CD14-positive monocyte (primary cell): ENCODE data around the gene P3H2. TPM values are rescaled to one million over a fixed set of nuclear protein-coding genes. Genes with fewer than 3 reads are reported as not detected.

ENCODE experiments used
- DNase-seq, 3 donors: peaks; one replicate each; pipeline ENCODE4 v3.0.0-alpha.2; 2011 to 2022
- H2AFZ ChIP-seq: 2 replicates; pipeline ENCODE4 v1.6.0; 2012; ENCODE audit warnings: mild to moderate bottlenecking, low read depth, low read length, inconsistent platforms; ENCODE audit not compliant: insufficient read depth, poor library complexity, severe bottlenecking
- H3K27ac ChIP-seq, 2 donors: 1 replicate in 1 of 2; 2 replicates in 1 of 2; pipeline ENCODE4 v1.5.1; 2012 to 2013; ENCODE audit warnings: low read length in 2 of 2, control low read depth in 1 of 2, inconsistent platforms in 1 of 2, low read depth in 1 of 2, mild to moderate bottlenecking in 1 of 2
- H3K27me3 ChIP-seq, 2 donors: one replicate each; pipeline versions ENCODE4 v1.6.0 to v1.6.1; 2011 to 2013; ENCODE audit warnings: low read length in 2 of 2; ENCODE audit not compliant: control insufficient read depth in 2 of 2, insufficient read depth in 2 of 2
- H3K36me3 ChIP-seq, 2 donors: replicated peaks in 1 of 2; 1 replicate in 1 of 2; 2 replicates in 1 of 2; pipeline versions ENCODE4 v1.5.1 to v1.6.1; 2012 to 2013; ENCODE audit warnings: low read length in 2 of 2, control low read depth in 1 of 2, inconsistent platforms in 1 of 2, mild to moderate bottlenecking in 1 of 2; ENCODE audit not compliant: insufficient read depth in 2 of 2, control insufficient read depth in 1 of 2
- H3K4me1 ChIP-seq, 2 donors: 1 replicate in 1 of 2; 2 replicates in 1 of 2; pipeline versions ENCODE4 v1.5.1 to v1.6.1; 2012 to 2013; ENCODE audit warnings: low read length in 2 of 2, control low read depth in 1 of 2, inconsistent platforms in 1 of 2, mild to moderate bottlenecking in 1 of 2, moderate library complexity in 1 of 2; ENCODE audit not compliant: insufficient read depth in 2 of 2, control insufficient read depth in 1 of 2
- H3K4me2 ChIP-seq: replicated peaks from 2 replicates; pipeline ENCODE3; 2012; ENCODE audit warnings: low read length, moderate library complexity, mild to moderate bottlenecking; ENCODE audit not compliant: poor library complexity, severe bottlenecking; ENCODE audit errors: extremely low read depth
- H3K4me3 ChIP-seq, 3 experiments: fragments of 200-600 bp in 1 of 3; sonication (generic) in 1 of 3; replicated peaks in 1 of 3; 1 replicate in 2 of 3; 2 replicates in 1 of 3; pipeline ENCODE4 v1.5.1; 2011 to 2013; ENCODE audit warnings: low read length in 3 of 3, mild to moderate bottlenecking in 3 of 3, control low read depth in 2 of 3, low read depth in 2 of 3, inconsistent platforms in 1 of 3, moderate library complexity in 1 of 3
- H3K79me2 ChIP-seq: 2 replicates; pipeline ENCODE4 v1.6.0; 2012; ENCODE audit warnings: mild to moderate bottlenecking, control low read depth, inconsistent platforms, low read length, moderate library complexity; ENCODE audit not compliant: insufficient read depth
- H3K9ac ChIP-seq: 2 replicates; pipeline ENCODE4 v1.6.0; 2017; ENCODE audit warnings: low read length, mild to moderate bottlenecking; ENCODE audit not compliant: insufficient read depth, poor library complexity, severe bottlenecking
- H3K9me3 ChIP-seq, 2 donors: replicated peaks in 1 of 2; 1 replicate in 1 of 2; 2 replicates in 1 of 2; pipeline versions ENCODE4 v1.5.1 to v1.6.1; 2012 to 2013; ENCODE audit warnings: low read length in 2 of 2, control low read depth in 1 of 2; ENCODE audit not compliant: control insufficient read depth in 1 of 2, insufficient read depth in 1 of 2
- H4K20me1 ChIP-seq: 2 replicates; pipeline ENCODE4 v1.6.0; 2012; ENCODE audit warnings: mild to moderate bottlenecking, low read length, control low read depth, moderate library complexity; ENCODE audit not compliant: insufficient read depth
- H3K27ac Mint-ChIP-seq, 7 donors: one replicate each; pipeline ENCODE4 v1.8.0; 2020; ENCODE audit warnings: mild to moderate bottlenecking in 7 of 7, mixed read lengths in 7 of 7, moderate library complexity in 6 of 7, inconsistent platforms in 2 of 7
- H3K27me3 Mint-ChIP-seq, 3 donors: one replicate each; pipeline ENCODE4 v1.8.0; 2021 to 2022; ENCODE audit warnings: low read depth in 3 of 3, mild to moderate bottlenecking in 3 of 3, mixed read lengths in 3 of 3, moderate library complexity in 3 of 3, inconsistent platforms in 1 of 3
- H3K36me3 Mint-ChIP-seq, 2 donors: one replicate each; pipeline ENCODE4 v1.8.0; 2020; ENCODE audit warnings: mixed read lengths in 2 of 2, inconsistent platforms in 1 of 2, mild to moderate bottlenecking in 1 of 2
- H3K4me1 Mint-ChIP-seq: one replicate; pipeline ENCODE4 v1.8.0; 2020; ENCODE audit warnings: mild to moderate bottlenecking, mixed read lengths
- H3K4me3 Mint-ChIP-seq, 2 donors: one replicate each; pipeline ENCODE4 v1.8.0; 2020; ENCODE audit warnings: mild to moderate bottlenecking in 2 of 2, mixed read lengths in 2 of 2, moderate library complexity in 1 of 2
- H3K9me3 Mint-ChIP-seq, 7 donors: one replicate each; pipeline ENCODE4 v1.8.0; 2020 to 2022; ENCODE audit warnings: mixed read lengths in 7 of 7, mild to moderate bottlenecking in 6 of 7, moderate library complexity in 6 of 7, inconsistent platforms in 2 of 7
- WGBS: methylation state at CpG from one replicate; pipeline ENCODE4 v1.1.5; 2013; ENCODE audit warnings: missing lambda C conversion rate; ENCODE audit not compliant: insufficient coverage; 5-methylcytosine and 5-hydroxymethylcytosine counted together
- intact Hi-C, 2 donors: fragments of 100-400 bp; cut with micrococcal nuclease; formaldehyde crosslinking; loops; one replicate each; pipeline versions ENCODE4 v1.15.0 to v1.15.1; 2023
- polyA plus RNA-seq, 3 donors: library from polyadenylated mRNA; depleted of rRNA in 1 of 3; unstranded in 2 of 3; stranded (reverse) in 1 of 3; fragments of 300-500 nt in 2 of 3; fragments of >200 nt in 1 of 3; fragmentation: Illumina TruSeq in 2 of 3; gene quantifications; 1 replicate in 2 of 3; 2 replicates in 1 of 3; pipeline ENCODE4 v1.2.3, GENCODE V29; 2012 to 2021
- TF ChIP-seq, protein P1 (sequence below): fragments of 200-600 bp; IDR thresholded peaks from one replicate; pipeline ENCODE4 v1.8.0; 2022; ENCODE audit warnings: antibody characterized with exemption, mild to moderate bottlenecking

P3H2 gene
- polyA plus RNA-seq, 3 donors = 0.25 to 0.31 (median 0.27) TPM

DNA sequence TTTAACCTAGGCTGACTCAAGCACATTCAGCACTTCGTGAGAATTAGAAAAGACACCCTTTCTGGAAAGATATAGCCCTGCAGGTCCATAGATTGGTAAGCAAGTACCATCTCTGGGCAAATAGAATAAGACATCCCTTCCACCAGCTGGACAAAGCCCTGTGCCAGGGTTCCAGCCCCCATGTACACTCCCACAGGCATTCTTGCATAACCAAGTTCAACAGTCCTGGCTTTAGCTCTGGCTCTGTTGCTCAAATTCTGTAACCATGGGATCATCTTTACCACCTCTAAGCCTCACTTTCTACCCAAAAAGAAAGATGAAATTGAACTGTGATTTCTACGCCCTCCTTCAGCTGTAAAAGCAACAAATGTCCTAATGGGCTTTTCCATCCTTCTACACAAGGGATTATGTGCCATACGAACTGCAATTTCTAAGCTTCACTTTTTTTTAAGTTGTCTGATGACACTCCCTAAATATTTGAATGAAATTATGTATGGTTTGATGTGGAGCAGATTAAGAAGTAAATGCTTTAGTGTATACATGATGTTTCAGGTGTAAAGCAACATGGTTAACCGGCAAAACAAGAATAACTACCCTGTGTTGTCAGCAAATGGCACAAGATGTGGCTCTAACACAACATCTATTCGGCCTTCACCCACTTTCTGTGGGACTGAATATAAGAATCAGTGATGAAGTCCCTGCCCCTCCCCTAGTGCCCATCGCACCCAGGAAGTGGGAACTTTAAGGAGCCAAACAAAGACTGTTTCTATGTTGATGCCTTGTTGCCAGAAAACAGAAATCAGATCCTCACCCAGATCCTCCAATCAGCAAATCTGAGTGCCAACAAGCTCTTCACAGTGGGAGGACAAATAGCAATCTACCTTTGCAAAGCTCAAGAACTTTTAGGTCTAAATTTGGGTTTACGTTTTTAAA is 165.7 kb downstream of the P3H2 start:
- Histone ChIP-seq H3K4me3 (no peak overlapping the region), H3K27me3 (no peaks in the 10 kb centered on the region), H4K20me1 (no peaks in the 10 kb centered on the region), H3K4me1 (no peaks in the 10 kb centered on the region), H2AFZ (no peak overlapping the region), H3K4me2 (no peak overlapping the region), H3K9me3 (no peaks in the 10 kb centered on the region), H3K79me2 (no peaks in the 10 kb centered on the region), H3K36me3 (no peaks in the 10 kb centered on the region), H3K27ac (no peak overlapping the region), H3K9ac (no peak overlapping the region)
- H3K9me3 Mint-ChIP-seq = no peaks in the 10 kb centered on the region
- 100% methylated on average over 2 of the region's 7 CpGs for WGBS
- intact Hi-C loops = loop anchor here in 1 of 2 donors (10.0 kb wide), 1 partner anchor 470 kb away; no protein-coding TSS in a partner anchor
- no peak for DNase-seq
- no peak overlapping the region for H3K27ac Mint-ChIP-seq
- TF ChIP-seq, protein P1, sequence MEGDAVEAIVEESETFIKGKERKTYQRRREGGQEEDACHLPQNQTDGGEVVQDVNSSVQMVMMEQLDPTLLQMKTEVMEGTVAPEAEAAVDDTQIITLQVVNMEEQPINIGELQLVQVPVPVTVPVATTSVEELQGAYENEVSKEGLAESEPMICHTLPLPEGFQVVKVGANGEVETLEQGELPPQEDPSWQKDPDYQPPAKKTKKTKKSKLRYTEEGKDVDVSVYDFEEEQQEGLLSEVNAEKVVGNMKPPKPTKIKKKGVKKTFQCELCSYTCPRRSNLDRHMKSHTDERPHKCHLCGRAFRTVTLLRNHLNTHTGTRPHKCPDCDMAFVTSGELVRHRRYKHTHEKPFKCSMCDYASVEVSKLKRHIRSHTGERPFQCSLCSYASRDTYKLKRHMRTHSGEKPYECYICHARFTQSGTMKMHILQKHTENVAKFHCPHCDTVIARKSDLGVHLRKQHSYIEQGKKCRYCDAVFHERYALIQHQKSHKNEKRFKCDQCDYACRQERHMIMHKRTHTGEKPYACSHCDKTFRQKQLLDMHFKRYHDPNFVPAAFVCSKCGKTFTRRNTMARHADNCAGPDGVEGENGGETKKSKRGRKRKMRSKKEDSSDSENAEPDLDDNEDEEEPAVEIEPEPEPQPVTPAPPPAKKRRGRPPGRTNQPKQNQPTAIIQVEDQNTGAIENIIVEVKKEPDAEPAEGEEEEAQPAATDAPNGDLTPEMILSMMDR = no peak
- no peaks in the 10 kb centered on the region for H3K4me1 Mint-ChIP-seq
- H3K36me3 Mint-ChIP-seq = no peaks in the 10 kb centered on the region
- H3K4me3 Mint-ChIP-seq = no peak overlapping the region
- peaks cover 2 to 6% (median 4%) of the 10 kb centered on the region in 3 donors for H3K27me3 Mint-ChIP-seq

DNA sequence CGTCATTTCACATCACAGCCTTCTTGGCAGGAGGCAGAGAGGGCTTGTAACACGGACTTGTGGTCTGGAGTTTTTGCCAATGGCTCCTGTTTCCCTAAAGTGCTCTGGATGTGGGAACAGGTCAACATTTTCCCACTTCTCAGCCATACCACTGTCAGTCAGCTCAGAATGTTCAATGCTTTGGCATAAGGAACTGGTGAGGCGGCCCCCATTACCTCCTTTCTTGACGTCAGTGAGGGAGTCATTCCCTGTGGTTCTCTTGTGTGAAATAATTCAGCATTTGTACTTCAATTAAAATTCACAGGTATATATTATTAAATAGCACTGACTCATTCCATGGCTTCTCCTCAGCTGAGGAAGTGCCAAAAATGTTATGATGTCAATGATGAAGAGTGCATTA is 167.1 kb downstream of the P3H2 start:
- H3K4me3 Mint-ChIP-seq = no peak overlapping the region
- Histone ChIP-seq H3K4me1 (no peaks in the 10 kb centered on the region), H3K9ac (no peak overlapping the region), H3K27me3 (peaks cover 0 to 2% of the 10 kb centered on the region in 2 donors), H3K79me2 (no peaks in the 10 kb centered on the region), H3K27ac (no peak overlapping the region), H4K20me1 (no peaks in the 10 kb centered on the region), H3K4me2 (no peak overlapping the region), H3K9me3 (no peaks in the 10 kb centered on the region), H3K36me3 (no peaks in the 10 kb centered on the region), H3K4me3 (no peak overlapping the region), H2AFZ (no peak overlapping the region)
- no peaks in the 10 kb centered on the region for H3K4me1 Mint-ChIP-seq
- H3K36me3 Mint-ChIP-seq = no peaks in the 10 kb centered on the region
- TF ChIP-seq, protein P1 = no peak
- no peaks in the 10 kb centered on the region for H3K9me3 Mint-ChIP-seq
- DNase-seq = no peak
- intact Hi-C loops = loop anchor here in 1 of 2 donors (10.0 kb wide), 1 partner anchor 471 kb away; no protein-coding TSS in a partner anchor
- peaks cover 2 to 3% (median 2%) of the 10 kb centered on the region in 3 donors for H3K27me3 Mint-ChIP-seq
- no CpG with 5 or more reads among the region's 4 CpGs for WGBS
- H3K27ac Mint-ChIP-seq = no peak overlapping the region
